Hepatocyte (in vitro differentiated cells): Measurements from ENCODE around the gene RAI1. TPM values are rescaled to one million over a fixed set of nuclear protein-coding genes. Genes with fewer than 3 reads are reported as not detected.

Source experiments
- DNase-seq: peaks from one replicate; pipeline ENCODE4 v3.0.0-alpha.2; 2016; ENCODE audit warnings: low spot score
- H2AFZ ChIP-seq: fragments of 200-600 bp; sonication (generic); 2 replicates; pipeline ENCODE4 v1.6.0; 2016; ENCODE audit warnings: antibody characterized with exemption, mild to moderate bottlenecking
- H3K27ac ChIP-seq: fragments of 200-600 bp; sonication (generic); 2 replicates; pipeline ENCODE4 v1.5.1; 2016; ENCODE audit warnings: mild to moderate bottlenecking
- H3K27me3 ChIP-seq: fragments of 200-600 bp; sonication (generic); 2 replicates; pipeline ENCODE4 v1.6.1; 2016
- H3K36me3 ChIP-seq: fragments of 200-600 bp; sonication (generic); replicated peaks from 2 replicates; pipeline ENCODE4 v1.5.1; 2016; ENCODE audit warnings: low read depth; ENCODE audit not compliant: insufficient read depth
- H3K4me1 ChIP-seq: fragments of 200-600 bp; sonication (generic); 2 replicates; pipeline ENCODE4 v1.5.1; 2016; ENCODE audit warnings: mild to moderate bottlenecking, moderate library complexity; ENCODE audit not compliant: insufficient read depth
- H3K4me2 ChIP-seq: fragments of 200-600 bp; sonication (generic); 2 replicates; pipeline ENCODE4 v1.6.0; 2016
- H3K4me3 ChIP-seq: fragments of 200-600 bp; sonication (generic); 2 replicates; pipeline ENCODE4 v1.5.1; 2016; ENCODE audit warnings: mild to moderate bottlenecking
- H3K79me2 ChIP-seq: fragments of 200-600 bp; sonication (generic); 2 replicates; pipeline ENCODE4 v1.6.0; 2017; ENCODE audit warnings: mild to moderate bottlenecking
- H3K9me2 ChIP-seq: fragments of 200-600 bp; sonication (generic); replicated peaks from 2 replicates; pipeline ENCODE4 v1.6.0; 2017; ENCODE audit warnings: mild to moderate bottlenecking; ENCODE audit not compliant: insufficient read depth
- H3K9me3 ChIP-seq: fragments of 200-600 bp; sonication (generic); 2 replicates; pipeline ENCODE4 v1.5.1; 2016; ENCODE audit warnings: low read depth, mild to moderate bottlenecking
- H4K20me1 ChIP-seq: fragments of 200-600 bp; sonication (generic); 2 replicates; pipeline ENCODE4 v1.6.0; 2016; ENCODE audit warnings: mild to moderate bottlenecking; ENCODE audit not compliant: insufficient read depth, poor library complexity, severe bottlenecking
- CTCF ChIP-seq: fragments of 200-600 bp; sonication (generic); IDR thresholded peaks from 2 replicates; pipeline ENCODE4 v1.5.1; 2016; ENCODE audit warnings: antibody characterized with exemption, mild to moderate bottlenecking; ENCODE audit not compliant: poor library complexity
- EZH2 ChIP-seq: fragments of 200-600 bp; sonication (generic); IDR thresholded peaks from 2 replicates; pipeline ENCODE4 v1.6.1; 2016; ENCODE audit warnings: antibody characterized with exemption, mild to moderate bottlenecking, borderline replicate concordance
- EZH2phosphoT487 ChIP-seq: fragments of 200-600 bp; sonication (generic); IDR thresholded peaks from one replicate; pipeline ENCODE4 v1.6.1; 2018; ENCODE audit warnings: antibody characterized with exemption, mild to moderate bottlenecking, low read depth, moderate library complexity; ENCODE audit not compliant: unreplicated experiment, severe bottlenecking
- WGBS: methylation state at CpG from one replicate; pipeline ENCODE4 v1.1.6; 2016; ENCODE audit warnings: low lambda C conversion rate; ENCODE audit errors: missing lambda C conversion rate; 5-methylcytosine and 5-hydroxymethylcytosine counted together
- polyA plus RNA-seq: library from polyadenylated mRNA; unstranded; fragments of >200 nt; fragmentation: Nextera tagmentation; extraction: Ambion mirVana; gene quantifications from 2 replicates; pipeline ENCODE4 v1.2.1, GENCODE V29; 2016
- total RNA-seq: library from RNA; depleted of rRNA; stranded (reverse); fragments of >200 nt; gene quantifications from 2 replicates; pipeline ENCODE4 v1.2.3, GENCODE V29; 2014

The RAI1 gene
- total and polyA plus RNA-seq, 2 experiments from 2014 or later = 20.2 to 23.8 TPM

GRCh38 chr17:17650959-17651358 lies 30.3 kb upstream of the RAI1 start:
- Histone ChIP-seq H3K36me3 (no peaks in the 10 kb centered on the region), H4K20me1 (no peaks in the 10 kb centered on the region), H3K9me2 (no peaks in the 10 kb centered on the region), H3K4me3 (no peak overlapping the region), H3K4me2 (no peak overlapping the region), H3K27me3 (no peaks in the 10 kb centered on the region), H3K4me1 (peaks cover 12% of the 10 kb centered on the region), H2AFZ (no peak overlapping the region), H3K9me3 (no peaks in the 10 kb centered on the region), H3K27ac (no peak overlapping the region), H3K79me2 (no peaks in the 10 kb centered on the region)
- no peak for TF ChIP-seq EZH2phosphoT487
- no peak for TF ChIP-seq EZH2
- TF ChIP-seq CTCF = no peak
- no peak for DNase-seq
- WGBS = 100% methylated on average over 1 of the region's 1 CpG

- no peaks in the 10 kb centered on the region for H3K36me3 ChIP-seq
- no peak for DNase-seq
- H4K20me1 ChIP-seq = no peaks in the 10 kb centered on the region
- TF ChIP-seq EZH2 = no peak
- TF ChIP-seq CTCF = no peak
- TF ChIP-seq EZH2phosphoT487 = no peak
- no peaks in the 10 kb centered on the region for H3K9me2 ChIP-seq
- H3K27me3 ChIP-seq = no peaks in the 10 kb centered on the region
- H3K79me2 ChIP-seq = no peaks in the 10 kb centered on the region
- H3K4me1 ChIP-seq = peaks cover 3% of the 10 kb centered on the region
- no peaks in the 10 kb centered on the region for H3K9me3 ChIP-seq
- H3K27ac ChIP-seq = no peak overlapping the region
- no peak overlapping the region for H2AFZ ChIP-seq
- no peak overlapping the region for H3K4me3 ChIP-seq
- WGBS = 68% methylated on average over 3 of the region's 3 CpGs
- H3K4me2 ChIP-seq = no peak overlapping the region
These were observed 27.9 kb upstream of the RAI1 start for GRCh38 chr17:17653343-17653742.

GRCh38 chr17:17659340-17659739 lies 21.9 kb upstream of the RAI1 start:
- H3K9me3 ChIP-seq = no peaks in the 10 kb centered on the region
- H4K20me1 ChIP-seq = no peaks in the 10 kb centered on the region
- peaks cover 9% of the 10 kb centered on the region for H3K4me1 ChIP-seq
- no peak overlapping the region for H3K4me3 ChIP-seq
- TF ChIP-seq CTCF (no peak), EZH2 (no peak), EZH2phosphoT487 (no peak)
- WGBS = 84% methylated on average over 4 of the region's 4 CpGs
- no peak overlapping the region for H3K4me2 ChIP-seq
- no peaks in the 10 kb centered on the region for H3K27me3 ChIP-seq
- H3K27ac ChIP-seq = no peak overlapping the region
- no peaks in the 10 kb centered on the region for H3K79me2 ChIP-seq
- H3K9me2 ChIP-seq = no peaks in the 10 kb centered on the region
- DNase-seq = no peak
- H3K36me3 ChIP-seq = no peaks in the 10 kb centered on the region
- H2AFZ ChIP-seq = no peak overlapping the region

- Histone ChIP-seq H3K27me3 (no peaks in the 10 kb centered on the region), H3K4me1 (peaks cover 9% of the 10 kb centered on the region), H3K36me3 (no peaks in the 10 kb centered on the region), H3K4me2 (no peak overlapping the region), H3K4me3 (no peak overlapping the region), H3K9me3 (no peaks in the 10 kb centered on the region), H3K27ac (no peak overlapping the region), H4K20me1 (no peaks in the 10 kb centered on the region), H3K9me2 (no peaks in the 10 kb centered on the region), H2AFZ (no peak overlapping the region), H3K79me2 (no peaks in the 10 kb centered on the region)
- TF ChIP-seq EZH2phosphoT487 = no peak
- TF ChIP-seq CTCF = no peak
- no peak for TF ChIP-seq EZH2
- DNase-seq = no peak
- 78% methylated on average over 8 of the region's 8 CpGs for WGBS
These were observed 20.1 kb upstream of the RAI1 start for GRCh38 chr17:17661134-17661533.
